H9 (cell line): ENCODE results near the gene MGMT. TPM values are rescaled to one million over a fixed set of nuclear protein-coding genes. Genes with fewer than 3 reads are reported as not detected.

Experiments
- DNase-seq: peaks from one replicate; pipeline ENCODE4 v3.0.0-alpha.2; 2017
- H2AFZ ChIP-seq: one replicate; pipeline ENCODE4 v1.6.1; 2013; ENCODE audit warnings: mild to moderate bottlenecking, low read length, control low read depth, moderate library complexity
- H2AK5ac ChIP-seq: 2 replicates; pipeline ENCODE4 v1.6.1; 2013; ENCODE audit warnings: low read length, control low read depth, mixed read lengths; ENCODE audit not compliant: insufficient read length
- H2BK120ac ChIP-seq: one replicate; pipeline ENCODE4 v1.6.1; 2013; ENCODE audit warnings: low read depth, mild to moderate bottlenecking, low read length, control low read depth, inconsistent platforms; ENCODE audit not compliant: poor library complexity, severe bottlenecking
- H2BK12ac ChIP-seq: 2 replicates; pipeline ENCODE4 v1.6.1; 2013; ENCODE audit warnings: low read length, control low read depth, mixed read lengths, low read depth; ENCODE audit not compliant: insufficient read length
- H2BK15ac ChIP-seq: 2 replicates; pipeline ENCODE4 v1.6.1; 2013; ENCODE audit warnings: low read depth, low read length, control low read depth
- H2BK20ac ChIP-seq: one replicate; pipeline ENCODE4 v1.6.1; 2013; ENCODE audit warnings: low read depth, mild to moderate bottlenecking, low read length, control low read depth, inconsistent platforms; ENCODE audit not compliant: poor library complexity, severe bottlenecking
- H2BK5ac ChIP-seq: 2 replicates; pipeline ENCODE4 v1.6.1; 2013; ENCODE audit warnings: low read length, control low read depth, mixed read lengths; ENCODE audit not compliant: insufficient read length
- H3K14ac ChIP-seq: 2 replicates; pipeline ENCODE4 v1.6.1; 2013; ENCODE audit warnings: low read length, control low read depth; ENCODE audit not compliant: insufficient read depth
- H3K18ac ChIP-seq: 2 replicates; pipeline ENCODE4 v1.6.1; 2013; ENCODE audit warnings: low read depth, mild to moderate bottlenecking, mixed read lengths, low read length, control low read depth; ENCODE audit not compliant: insufficient read length
- H3K23ac ChIP-seq: 2 replicates; pipeline ENCODE4 v1.6.1; 2013; ENCODE audit warnings: low read length, control low read depth, mixed read lengths, low read depth; ENCODE audit not compliant: insufficient read length
- H3K23me2 ChIP-seq: 2 replicates; pipeline ENCODE4 v1.6.1; 2013; ENCODE audit warnings: low read depth, mild to moderate bottlenecking, mixed read lengths, low read length, control low read depth; ENCODE audit not compliant: insufficient read length, poor library complexity, severe bottlenecking
- H3K27ac ChIP-seq: 2 replicates; pipeline ENCODE4 v1.5.1; 2013; ENCODE audit warnings: low read length, control low read depth, mixed read lengths, low read depth; ENCODE audit not compliant: insufficient read length
- H3K27me3 ChIP-seq: 2 replicates; pipeline ENCODE4 v1.6.1; 2013; ENCODE audit warnings: low read length, control low read depth, inconsistent platforms; ENCODE audit not compliant: insufficient read depth
- H3K4ac ChIP-seq: 2 replicates; pipeline ENCODE4 v1.6.1; 2013; ENCODE audit warnings: low read depth, mild to moderate bottlenecking, control low read depth, inconsistent platforms, low read length, moderate library complexity
- H3K4me1 ChIP-seq: 2 replicates; pipeline ENCODE4 v1.6.1; 2013; ENCODE audit warnings: low read length, control low read depth, inconsistent platforms; ENCODE audit not compliant: insufficient read depth
- H3K4me2 ChIP-seq: 2 replicates; pipeline ENCODE4 v1.6.1; 2013; ENCODE audit warnings: low read length, control low read depth, mixed read lengths; ENCODE audit not compliant: insufficient read length, insufficient read depth
- H3K56ac ChIP-seq: 2 replicates; pipeline ENCODE4 v1.6.1; 2013; ENCODE audit warnings: low read depth, mild to moderate bottlenecking, mixed read lengths, low read length, control low read depth; ENCODE audit not compliant: insufficient read length
- H3K79me1 ChIP-seq: 2 replicates; pipeline ENCODE4 v1.6.1; 2013; ENCODE audit warnings: low read depth, mild to moderate bottlenecking, moderate library complexity, low read length, control low read depth, inconsistent platforms; ENCODE audit not compliant: insufficient read depth, poor library complexity, severe bottlenecking
- H3K79me2 ChIP-seq: 2 replicates; pipeline ENCODE4 v1.6.1; 2013; ENCODE audit warnings: low read length, control low read depth, inconsistent platforms; ENCODE audit not compliant: insufficient read depth
- H3K9ac ChIP-seq: 2 replicates; pipeline ENCODE4 v1.6.1; 2013; ENCODE audit warnings: low read length, control low read depth, mixed read lengths; ENCODE audit not compliant: insufficient read length; ENCODE audit errors: extremely low read depth
- H3K9me3 ChIP-seq: one replicate; pipeline ENCODE4 v1.6.1; 2013; ENCODE audit warnings: low read depth, low read length, inconsistent platforms; ENCODE audit not compliant: control insufficient read depth
- H3T11ph ChIP-seq: one replicate; pipeline ENCODE4 v1.6.1; 2013; ENCODE audit warnings: mild to moderate bottlenecking, low read length, control low read depth, inconsistent platforms
- H4K20me1 ChIP-seq: one replicate; pipeline ENCODE4 v1.6.1; 2013; ENCODE audit not compliant: control insufficient read depth, insufficient read length, insufficient read depth
- H4K5ac ChIP-seq: 2 replicates; pipeline ENCODE4 v1.6.1; 2013; ENCODE audit warnings: low read depth, mild to moderate bottlenecking, mixed read lengths, low read length, control low read depth; ENCODE audit not compliant: insufficient read length
- H4K8ac ChIP-seq: replicated peaks from 2 replicates; pipeline ENCODE4 v1.6.1; 2013; ENCODE audit warnings: low read length, control low read depth, mixed read lengths, low read depth; ENCODE audit not compliant: insufficient read length
- H4K91ac ChIP-seq: 2 replicates; pipeline ENCODE4 v1.6.1; 2013; ENCODE audit warnings: low read depth, mild to moderate bottlenecking, moderate library complexity, mixed read lengths, low read length, control low read depth; ENCODE audit not compliant: insufficient read length
- H3K27ac Mint-ChIP-seq, 3 experiments: 2 replicates in 2 of 3; 3 replicates in 1 of 3; pipeline ENCODE4 v1.8.0; 2020 to 2021; ENCODE audit warnings: mixed read lengths in 3 of 3, mild to moderate bottlenecking in 1 of 3, moderate library complexity in 1 of 3
- H3K27me3 Mint-ChIP-seq: 2 replicates; pipeline ENCODE4 v1.8.0; 2021; ENCODE audit warnings: low read depth, mild to moderate bottlenecking, moderate library complexity, mixed read lengths
- H3K36me3 Mint-ChIP-seq, 3 experiments: 2 replicates in 2 of 3; 3 replicates in 1 of 3; pipeline ENCODE4 v1.8.0; 2020 to 2021; ENCODE audit warnings: low read depth in 3 of 3, mixed read lengths in 3 of 3; ENCODE audit not compliant: insufficient read depth in 1 of 3
- H3K4me1 Mint-ChIP-seq, 2 experiments: 2 replicates each; pipeline ENCODE4 v1.8.0; 2020; ENCODE audit warnings: mixed read lengths in 2 of 2
- H3K4me3 Mint-ChIP-seq, 2 experiments: 2 replicates in 1 of 2; 3 replicates in 1 of 2; pipeline ENCODE4 v1.8.0; 2020 to 2021; ENCODE audit warnings: mild to moderate bottlenecking in 2 of 2, mixed read lengths in 2 of 2, moderate library complexity in 1 of 2
- H3K9me3 Mint-ChIP-seq, 2 experiments: 2 replicates in 1 of 2; 3 replicates in 1 of 2; pipeline ENCODE4 v1.8.0; 2020; ENCODE audit warnings: mild to moderate bottlenecking in 2 of 2, mixed read lengths in 2 of 2, moderate library complexity in 1 of 2
- CTCF ChIP-seq: fragments of 200-600 bp; sonication (generic); conservative IDR thresholded peaks from 3 replicates; pipeline ENCODE4 v1.8.0; 2021; ENCODE audit warnings: antibody characterized with exemption, mild to moderate bottlenecking
- WGBS: extraction: QIAGEN DNeasy Blood & Tissue Kit; methylation state at CpG from one replicate; pipeline ENCODE4 v1.1.7; 2013; ENCODE audit warnings: missing lambda C conversion rate, low lambda C conversion rate, mixed read lengths; ENCODE audit not compliant: insufficient read length; ENCODE audit errors: extremely low coverage; 5-methylcytosine and 5-hydroxymethylcytosine counted together
- total RNA-seq: library from RNA; stranded (reverse); gene quantifications from 2 replicates; pipeline ENCODE4 v1.2.1, GENCODE V29; 2021

MGMT gene
- total RNA-seq, 1 experiment from 2014 or later = 18.4 TPM

- Histone ChIP-seq H3K27me3 (no peaks in the 10 kb centered on the region), H3K23ac (no peak overlapping the region), H4K5ac (no peak overlapping the region), H3K27ac (no peak overlapping the region), H2BK120ac (no peak overlapping the region), H3K4me2 (no peak overlapping the region), H2BK20ac (no peak overlapping the region), H3K14ac (no peak overlapping the region), H4K91ac (no peak overlapping the region), H3K23me2 (no peaks in the 10 kb centered on the region), H3K4me1 (no peaks in the 10 kb centered on the region; the same call in 1 of the 2 replicates), H3K9ac (no peak overlapping the region), H3T11ph (no peak overlapping the region), H2AFZ (no peak overlapping the region), H3K79me2 (no peaks in the 10 kb centered on the region), H3K79me1 (no peaks in the 10 kb centered on the region), H3K4ac (no peak overlapping the region), H2BK5ac (no peak overlapping the region), H2BK12ac (no peak overlapping the region), H2AK5ac (no peak overlapping the region), H2BK15ac (no peak overlapping the region), H4K20me1 (no peaks in the 10 kb centered on the region), H3K9me3 (no peaks in the 10 kb centered on the region), H3K18ac (no peak overlapping the region), H3K56ac (no peak overlapping the region), H4K8ac (no peak overlapping the region)
- Mint-ChIP-seq H3K4me1 (peaks cover 41 to 43% of the 10 kb centered on the region in 2 experiments), H3K36me3 (peaks cover 2 to 4% (median 2%) of the 10 kb centered on the region in 3 experiments; a peak in 3 of 7 replicates), H3K9me3 (no peaks in the 10 kb centered on the region), H3K4me3 (no peak overlapping the region), H3K27me3 (no peaks in the 10 kb centered on the region), H3K27ac (peak overlapping the region in 2 of 3 experiments; percentile 19 to 89; a peak in 2 of 7 replicates)
- no CpG with 5 or more reads among the region's 4 CpGs for WGBS
- TF ChIP-seq CTCF = no peak
- DNase-seq = no peak
Observed at GRCh38 chr10:129710510-129710847, 243.4 kb downstream of the MGMT start.
